GM21619 (cell line): Measurements from ENCODE around the gene RALGPS1.

Experiments used
- ATAC-seq: cut with Tn5 transposase; IDR thresholded peaks from one replicate; pipeline ENCODE4 v1.9.1; 2021; ENCODE audit not compliant: unreplicated experiment

RALGPS1 gene

DNA sequence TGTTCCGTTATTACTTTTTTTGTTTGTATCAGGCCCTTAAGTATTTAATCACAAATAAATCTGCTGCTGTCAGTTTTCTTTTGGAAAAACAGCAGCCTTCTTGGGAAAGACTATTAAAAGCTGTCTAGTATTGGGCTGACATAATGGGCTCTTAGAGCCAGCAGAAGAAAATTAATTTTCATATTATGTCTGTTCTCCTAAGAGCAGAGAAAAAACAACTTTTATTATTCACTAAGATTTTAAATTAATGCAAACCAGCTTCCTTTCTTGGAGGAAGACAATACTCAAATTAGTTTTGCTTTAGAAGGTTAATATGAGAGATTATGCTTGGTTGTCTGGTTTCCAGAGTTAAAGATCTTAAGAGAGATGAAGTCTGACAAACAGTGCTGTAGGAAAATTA, 319.4 kb downstream of the RALGPS1 start:
- ATAC-seq = no peak

DNA sequence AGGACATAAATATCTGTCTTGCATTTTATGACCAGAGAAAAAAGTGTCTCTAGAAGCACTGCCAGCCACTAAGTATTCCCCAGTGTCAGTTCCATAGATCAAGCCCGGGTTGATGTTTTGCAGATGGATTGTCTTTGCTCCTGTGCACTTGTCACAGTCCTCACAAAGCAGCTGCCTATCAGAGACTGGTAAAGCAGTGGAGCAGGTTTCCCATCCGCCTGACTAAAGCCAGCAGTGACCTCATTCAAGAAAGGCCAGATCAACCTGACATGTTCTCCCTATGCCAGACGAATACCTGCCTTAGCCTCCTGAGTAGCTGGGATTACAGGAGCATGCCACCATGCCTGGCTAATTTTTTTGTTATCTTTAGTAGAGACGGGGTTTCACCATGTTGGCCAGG, 323.2 kb downstream of the RALGPS1 start:
- ATAC-seq = no peak

DNA sequence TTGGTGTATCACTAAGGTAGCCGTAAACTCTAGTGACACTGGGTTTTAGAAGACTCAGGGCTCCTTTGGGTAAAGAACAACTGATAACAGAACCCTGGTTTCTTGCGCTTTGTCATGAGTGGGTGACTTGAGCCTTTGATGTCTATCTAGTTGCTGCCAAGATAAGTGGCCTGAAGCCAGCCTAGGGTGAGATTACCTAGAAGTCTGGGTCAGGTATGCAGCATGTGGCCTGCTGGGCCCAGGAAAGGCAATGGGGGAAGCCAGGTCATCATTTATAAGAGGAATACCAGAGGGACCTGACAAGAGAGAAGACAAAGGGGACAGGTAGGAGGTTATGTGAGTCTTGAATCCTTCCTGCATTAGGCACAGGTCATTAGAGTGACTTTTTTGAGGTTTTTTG, 326.8 kb downstream of the RALGPS1 start:
- no peak for ATAC-seq

DNA sequence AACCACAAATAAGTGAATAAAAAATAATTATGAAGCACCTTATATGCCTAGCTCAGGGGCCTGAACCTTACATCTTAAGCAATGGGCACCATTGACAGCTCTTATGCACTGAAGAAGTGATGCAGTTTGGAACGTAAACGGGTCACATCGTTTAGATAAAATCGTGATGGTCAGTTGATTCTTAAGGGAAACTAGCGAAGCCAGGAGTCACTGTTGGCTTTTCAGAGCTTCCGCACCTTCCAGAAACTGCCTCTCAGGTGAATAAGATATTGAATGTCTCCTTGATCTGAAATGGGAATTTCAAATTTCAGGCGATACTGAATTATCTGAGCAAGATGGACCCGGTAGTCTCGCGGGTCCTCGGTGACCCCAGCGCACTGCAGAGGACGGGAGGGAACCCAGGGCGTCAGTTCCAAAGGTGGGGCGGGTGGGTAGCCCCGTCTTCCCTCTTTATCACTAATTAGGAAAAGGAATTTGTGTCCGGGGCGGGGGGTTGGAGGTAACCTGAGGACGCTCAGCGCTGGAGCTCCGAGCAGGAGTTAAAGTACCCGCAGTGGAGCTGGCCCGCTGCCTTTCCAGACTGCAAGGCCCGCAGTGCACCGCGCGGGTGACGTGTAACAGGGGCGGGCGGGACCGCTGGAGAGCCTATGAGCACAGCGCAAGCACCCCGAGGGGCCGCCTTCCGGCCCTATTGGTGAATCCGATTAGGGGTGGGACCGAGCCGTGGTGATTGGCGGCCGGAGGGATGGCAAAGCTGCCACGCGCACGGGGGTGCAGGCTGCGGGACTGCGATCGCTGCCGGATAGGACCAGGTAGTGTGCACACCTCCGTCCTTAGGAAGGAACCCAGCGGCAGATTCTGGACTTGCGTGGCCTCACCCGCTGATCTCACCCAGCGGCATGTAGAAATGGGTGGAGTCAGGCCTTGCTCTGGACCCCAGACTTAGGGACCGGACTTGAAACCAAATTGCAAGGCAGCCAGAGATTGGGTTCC, 330.3 kb downstream of the RALGPS1 start:
- peak; percentile 100 for ATAC-seq

DNA sequence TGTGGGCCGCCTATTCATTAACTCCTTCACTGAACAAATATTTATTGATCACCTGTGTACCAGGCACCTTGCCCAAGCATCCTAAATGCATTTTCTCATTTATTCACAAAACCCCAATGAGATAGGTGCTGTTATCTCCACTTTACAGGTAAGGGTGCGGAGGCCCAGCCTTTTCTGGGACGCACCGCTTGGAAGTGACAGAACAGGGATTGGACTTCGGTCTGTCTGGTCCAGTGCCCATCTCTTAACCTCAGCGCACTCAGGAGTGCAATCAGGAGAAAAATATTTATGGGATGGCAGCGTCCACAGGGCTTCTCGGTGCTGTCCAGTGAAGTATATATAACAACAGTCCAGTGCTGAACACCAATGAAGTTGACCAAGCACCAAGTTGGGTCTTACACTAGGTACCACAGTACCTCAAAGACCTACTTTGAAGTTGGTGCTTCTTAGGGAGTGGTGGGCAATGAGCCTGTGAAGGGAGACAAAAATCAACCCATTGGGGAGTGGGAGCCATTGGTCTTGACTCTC, 331.1 kb downstream of the RALGPS1 start:
- ATAC-seq = no peak

DNA sequence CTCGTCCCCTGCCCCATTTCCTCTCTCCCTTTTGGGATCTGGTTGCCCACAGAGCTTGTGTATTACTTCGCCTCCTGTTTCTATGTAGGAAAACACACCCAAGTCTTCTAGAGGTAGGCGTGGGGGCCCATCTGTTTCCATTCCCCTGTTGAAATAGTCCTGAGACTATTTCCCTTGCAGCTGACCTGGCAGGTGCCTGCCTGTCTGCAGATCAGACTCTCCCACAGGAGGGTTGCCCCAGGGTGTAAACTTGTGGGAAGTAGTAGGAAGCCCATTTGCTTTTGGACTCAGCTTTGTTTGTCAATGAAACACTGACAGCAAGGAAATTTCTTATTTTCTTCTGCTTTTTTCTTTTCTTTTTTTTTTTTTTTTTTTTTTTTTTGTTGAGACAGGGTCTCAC, 333.7 kb downstream of the RALGPS1 start:
- no peak for ATAC-seq

DNA sequence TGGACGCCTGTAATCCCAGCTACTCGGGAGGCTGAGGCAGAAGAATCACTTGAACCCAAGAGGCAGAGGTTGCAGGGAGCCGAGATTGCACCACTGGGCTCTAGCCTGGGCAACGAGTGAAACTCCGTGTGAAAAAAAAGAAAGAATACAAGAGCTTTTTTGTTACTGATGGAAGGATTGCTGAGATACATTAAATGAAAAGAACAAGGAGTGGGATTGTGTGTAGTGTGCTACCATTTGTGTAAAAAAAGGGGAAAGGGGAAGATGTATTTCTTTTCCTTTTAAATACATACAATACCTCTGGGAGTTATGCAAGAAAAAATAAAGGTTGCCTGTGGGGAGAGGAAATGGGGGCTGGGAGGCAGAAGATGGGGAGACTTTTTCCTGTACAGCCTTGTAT, 335.3 kb downstream of the RALGPS1 start:
- no peak for ATAC-seq

DNA sequence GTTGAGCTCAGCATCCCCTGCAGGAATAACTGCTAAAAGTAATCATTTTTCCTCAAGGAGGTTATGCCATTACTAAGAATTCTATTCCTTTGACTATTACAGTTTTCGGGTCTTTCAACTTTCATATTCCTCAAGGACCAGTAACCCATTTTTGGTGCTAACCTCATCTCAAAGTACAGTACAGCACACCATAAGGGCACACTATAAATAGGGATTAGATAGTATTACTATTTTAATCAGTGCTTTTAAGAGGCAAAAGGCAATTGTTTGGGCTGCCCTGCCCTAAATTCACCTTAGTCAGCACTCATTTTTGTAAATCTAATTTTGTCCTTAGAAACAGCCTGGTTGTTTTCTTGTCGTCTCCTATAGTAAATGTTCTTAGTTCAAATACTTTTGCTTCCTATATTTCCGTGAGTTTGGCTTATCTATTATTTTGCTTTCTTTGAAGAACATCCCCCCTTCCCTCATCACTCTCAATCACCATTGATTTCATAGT, 336.4 kb downstream of the RALGPS1 start:
- no peak for ATAC-seq

DNA sequence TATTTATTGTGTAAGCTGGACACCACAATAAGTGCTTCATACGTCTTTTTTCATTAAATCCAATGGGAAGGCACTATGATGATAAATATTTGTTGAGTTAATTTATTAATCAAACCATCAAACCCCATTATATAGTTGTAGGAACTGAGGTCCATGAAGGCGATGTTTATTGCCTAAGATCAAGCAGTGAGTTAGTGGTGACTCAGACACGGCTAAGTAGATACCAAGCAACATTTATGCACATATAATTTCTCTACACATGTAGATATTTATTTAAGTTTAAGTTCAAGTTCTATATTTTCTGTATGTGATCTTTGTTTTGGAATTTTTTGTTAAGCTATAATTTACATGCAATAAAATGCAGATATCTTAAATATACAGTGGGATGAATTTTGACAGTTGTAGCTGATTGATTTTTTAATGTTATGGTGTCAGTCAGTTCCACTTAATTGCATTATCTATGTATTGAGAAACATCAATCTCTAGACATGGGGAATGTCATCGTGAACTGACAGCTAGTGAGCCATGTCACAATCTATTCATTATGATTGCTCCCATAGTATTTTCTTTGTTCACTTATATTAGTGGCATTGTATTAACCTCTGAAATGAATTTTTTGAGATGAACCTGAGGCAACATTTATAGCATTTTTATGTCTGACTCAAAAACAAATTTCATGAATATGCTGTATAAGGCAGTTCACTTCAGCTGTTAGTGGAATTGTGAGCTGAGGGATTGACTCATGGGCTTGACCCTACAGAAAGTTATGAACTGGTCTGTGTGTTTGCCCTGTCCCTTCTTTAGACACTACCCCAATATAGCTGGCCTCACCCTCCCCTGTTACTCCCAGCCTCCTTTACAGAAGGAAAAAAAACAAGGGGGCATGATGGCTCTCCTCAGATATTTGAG, 338.1 kb downstream of the RALGPS1 start:
- no peak for ATAC-seq

DNA sequence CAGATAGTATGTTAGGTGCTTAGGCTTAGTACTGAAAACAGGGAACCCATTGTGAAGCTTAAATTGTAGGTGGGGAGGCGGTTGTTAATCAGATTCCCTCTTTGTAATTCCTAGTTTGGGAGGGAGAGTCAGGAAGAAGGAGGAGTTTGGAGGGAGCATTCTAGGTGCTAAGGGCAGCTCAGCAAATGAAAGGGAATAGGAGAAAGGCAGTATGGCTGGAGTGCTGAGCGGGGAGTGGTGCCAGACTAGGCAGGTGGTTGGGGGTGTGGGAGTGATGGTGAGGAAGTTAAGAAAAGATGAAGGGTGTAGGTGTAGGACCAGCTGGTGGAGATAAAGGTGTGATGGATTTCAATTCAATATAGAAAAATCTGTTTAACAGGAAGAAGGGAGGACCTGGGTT, 338.9 kb downstream of the RALGPS1 start:
- no peak for ATAC-seq

DNA sequence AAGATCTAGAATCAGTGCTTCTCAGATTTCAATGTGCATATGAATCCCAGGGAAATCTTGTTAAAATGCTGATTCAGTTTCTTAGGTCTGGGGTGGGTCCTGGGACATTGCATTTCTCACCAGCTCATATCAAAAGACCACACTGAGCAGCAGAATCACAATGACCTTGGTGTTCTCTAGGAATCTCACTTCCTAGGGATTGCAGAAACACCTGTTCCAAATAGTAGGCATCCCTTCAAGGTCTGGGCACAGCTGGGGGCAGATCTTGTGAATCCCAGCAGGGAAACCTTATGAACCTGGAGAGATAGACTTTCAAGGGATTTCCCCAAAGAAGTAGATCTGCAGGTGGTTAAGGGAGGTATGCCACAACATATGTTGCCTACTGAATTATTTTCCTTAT, 341.1 kb downstream of the RALGPS1 start:
- ATAC-seq = no peak

DNA sequence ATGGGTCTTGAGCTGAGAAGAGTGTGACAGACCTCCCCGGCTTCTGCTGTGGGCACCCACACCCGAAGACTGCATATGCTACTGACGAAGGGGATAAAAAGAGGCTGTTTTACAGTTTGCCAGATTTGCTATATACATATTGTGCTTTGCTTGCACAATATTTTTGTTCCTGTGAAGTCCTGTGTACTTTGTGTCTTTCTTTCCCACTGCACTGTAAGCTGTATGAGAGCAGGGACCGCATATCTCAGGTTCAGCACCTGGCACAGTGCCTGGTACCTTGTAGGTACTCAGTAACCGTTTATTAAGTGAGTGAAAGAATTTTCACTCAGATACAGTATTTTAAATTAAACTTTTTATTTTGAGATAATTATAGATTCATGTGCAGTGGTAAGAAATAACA, 341.7 kb downstream of the RALGPS1 start:
- ATAC-seq = no peak

DNA sequence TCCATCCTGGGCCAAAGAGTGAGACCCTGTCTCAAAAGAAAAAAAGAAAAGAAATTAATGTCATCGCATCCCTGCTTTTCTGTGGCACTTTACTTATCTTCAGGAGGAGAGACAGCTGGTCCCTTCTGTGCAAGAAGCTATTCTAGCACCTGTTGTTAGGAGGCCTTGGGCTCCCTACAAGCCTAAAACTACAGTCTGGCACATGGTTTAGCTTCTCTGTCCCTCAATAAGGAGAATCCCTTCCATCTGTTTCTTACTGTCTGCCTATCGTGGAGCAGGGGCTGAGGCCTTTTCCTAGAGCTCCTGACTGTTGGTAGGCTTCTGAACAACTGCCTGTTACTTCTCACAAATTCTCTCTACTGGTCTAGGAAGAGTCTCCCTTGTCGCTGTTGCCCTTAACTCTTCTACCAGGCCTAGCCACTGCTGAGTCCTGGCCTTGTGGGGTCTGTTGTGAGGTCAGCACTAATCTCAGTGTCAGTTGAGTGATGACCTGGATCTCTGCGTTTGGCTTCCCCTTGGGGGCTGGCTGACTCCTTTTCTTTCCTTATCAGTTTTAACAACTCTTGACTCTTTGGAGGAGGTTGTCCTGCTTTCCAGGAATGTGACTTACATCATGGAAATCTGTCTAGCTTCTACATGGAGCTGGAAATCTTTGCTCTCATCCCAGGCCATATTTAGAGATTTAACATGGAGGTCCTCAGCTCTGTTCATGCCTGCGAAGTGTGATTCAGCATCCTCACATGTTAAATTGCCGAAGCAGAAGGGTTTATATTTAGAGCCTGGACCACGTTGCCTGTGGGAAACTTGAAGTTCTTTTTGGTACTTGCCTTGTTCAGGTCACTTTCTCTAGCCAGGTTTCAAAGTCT, 344.3 kb downstream of the RALGPS1 start:
- ATAC-seq = no peak

DNA sequence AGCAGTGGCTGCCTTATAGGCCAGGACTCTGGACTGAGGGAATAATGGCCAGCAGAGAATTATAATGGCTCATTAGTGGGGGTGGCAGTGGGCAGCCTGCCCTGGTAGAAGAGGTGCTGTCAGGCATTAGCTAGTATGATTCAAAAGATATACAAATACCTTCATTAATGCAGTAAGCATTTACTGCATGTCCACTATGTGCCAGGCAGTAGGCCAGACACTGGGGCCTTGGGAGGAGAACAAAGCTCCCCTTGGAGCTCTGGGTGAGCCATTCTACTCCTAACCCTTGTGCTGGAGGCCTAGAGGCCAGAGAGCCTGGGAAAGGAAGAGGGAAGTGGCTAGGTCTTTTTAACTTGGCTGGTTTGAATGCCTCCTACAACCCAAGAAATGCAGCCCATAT, 348.0 kb downstream of the RALGPS1 start:
- no peak for ATAC-seq

DNA sequence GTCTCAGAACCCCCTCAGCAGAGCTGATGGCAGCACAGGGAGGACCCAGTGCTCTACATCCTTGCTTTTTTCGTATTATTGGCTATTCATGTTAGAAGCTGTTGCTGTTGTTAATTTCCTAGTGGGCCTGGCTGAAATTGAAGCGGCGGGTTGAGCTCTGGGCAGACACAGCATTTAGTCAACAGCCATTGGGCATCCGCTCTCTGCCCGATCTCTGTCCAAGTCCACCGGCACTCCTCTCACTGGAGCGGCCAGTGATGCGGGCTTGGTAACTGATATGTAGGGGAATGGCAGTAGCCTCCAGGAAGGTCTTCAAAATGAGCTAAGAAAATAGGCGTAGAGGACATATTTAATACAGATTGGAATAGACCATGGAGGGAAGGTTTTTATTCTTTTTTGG, 348.7 kb downstream of the RALGPS1 start:
- no peak for ATAC-seq

DNA sequence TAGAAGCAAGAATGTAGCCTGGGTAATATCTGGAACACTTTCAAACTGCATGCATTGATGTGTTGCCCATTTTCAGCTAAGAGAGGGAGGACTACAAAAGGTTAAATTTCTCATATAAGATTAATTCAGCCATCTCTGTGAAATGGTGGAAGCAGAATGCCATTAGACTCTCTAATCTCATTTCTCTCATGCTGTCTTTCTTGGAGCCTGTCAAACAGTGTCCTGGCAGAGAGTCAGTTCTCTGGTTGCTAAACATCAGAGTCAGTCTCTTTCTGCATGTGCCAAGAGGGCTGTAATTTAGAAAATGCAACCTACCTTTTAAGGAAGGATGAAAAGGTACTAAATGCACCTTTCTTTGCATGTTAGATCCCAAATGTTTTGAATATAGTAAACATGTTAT, 349.1 kb downstream of the RALGPS1 start:
- no peak for ATAC-seq

DNA sequence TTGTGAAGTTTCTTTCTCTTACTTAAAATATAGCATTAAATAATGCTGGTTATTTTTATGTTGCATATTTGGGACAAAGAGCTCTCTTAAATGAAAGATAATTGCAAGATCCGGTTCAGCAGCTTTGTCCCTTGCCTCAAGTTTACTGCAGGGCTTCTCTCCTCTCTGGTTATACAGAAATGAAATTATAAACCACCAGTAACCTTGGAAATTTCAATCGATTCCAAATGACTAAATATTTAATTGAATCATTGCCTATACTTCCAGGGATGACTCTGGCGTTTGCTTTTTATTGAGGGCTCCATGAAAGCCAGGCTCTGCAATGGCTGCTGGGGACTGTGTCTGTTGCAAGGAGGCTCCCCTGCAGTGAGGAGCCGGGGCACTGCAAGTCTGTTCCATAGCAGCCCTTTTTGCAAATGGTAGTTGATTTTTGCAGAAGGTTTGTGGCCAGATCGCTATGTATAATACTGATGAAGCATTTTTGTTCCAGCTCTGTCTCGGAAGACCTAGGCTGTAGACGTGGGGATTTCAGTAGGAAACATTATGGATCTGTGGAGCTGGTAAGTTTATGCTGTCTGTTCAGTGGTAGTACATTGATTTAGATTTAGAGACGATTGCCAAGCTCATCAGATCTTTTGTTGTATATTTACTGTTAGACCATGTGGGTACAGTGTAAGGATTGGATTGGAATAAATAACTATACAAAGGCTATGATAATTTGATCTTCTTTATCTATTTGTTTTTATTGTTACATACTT, 350.1 kb downstream of the RALGPS1 start, which contains the start of gene GARNL3:
TSS of gene GARNL3 (plus strand) at position 313 of the 758 bp plus-strand sequence. CDS start at position 417, 104 bp downstream.
- ATAC-seq = no peak

DNA sequence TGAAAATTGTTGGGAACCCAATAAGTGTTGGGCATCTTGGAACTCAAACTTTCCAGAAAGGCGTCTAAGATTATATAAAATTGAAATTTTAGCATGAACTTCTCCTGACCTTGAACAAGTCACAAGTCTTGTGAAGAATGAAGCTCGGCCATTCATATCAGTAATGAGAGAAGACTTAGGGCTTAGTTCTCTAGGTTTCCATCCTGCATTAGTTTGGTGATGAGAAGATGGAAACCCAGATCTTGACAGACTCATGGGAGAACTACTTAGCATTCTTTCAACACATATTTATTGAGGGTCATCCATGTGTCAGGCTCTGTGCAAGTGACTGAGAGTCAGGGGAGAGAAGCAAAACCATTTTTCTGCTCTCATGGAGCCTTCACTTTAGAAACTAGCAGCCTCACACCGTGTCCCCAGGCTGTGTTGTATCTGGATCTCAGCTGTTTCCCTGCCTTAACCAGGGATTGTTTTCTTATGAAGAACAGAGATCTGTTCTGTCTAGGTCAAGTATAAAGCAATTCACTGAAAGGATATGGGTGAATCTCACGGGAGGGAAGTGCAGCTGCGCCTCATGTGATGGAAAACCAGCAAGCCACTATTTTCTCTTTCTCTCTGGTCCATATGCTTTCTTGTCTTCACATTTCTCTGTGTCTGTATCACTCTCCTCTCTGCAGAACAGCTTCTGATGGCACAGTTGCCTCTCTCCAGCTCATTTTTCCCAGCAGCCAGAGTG, 353.4 kb downstream of the RALGPS1 start:
- no peak for ATAC-seq

DNA sequence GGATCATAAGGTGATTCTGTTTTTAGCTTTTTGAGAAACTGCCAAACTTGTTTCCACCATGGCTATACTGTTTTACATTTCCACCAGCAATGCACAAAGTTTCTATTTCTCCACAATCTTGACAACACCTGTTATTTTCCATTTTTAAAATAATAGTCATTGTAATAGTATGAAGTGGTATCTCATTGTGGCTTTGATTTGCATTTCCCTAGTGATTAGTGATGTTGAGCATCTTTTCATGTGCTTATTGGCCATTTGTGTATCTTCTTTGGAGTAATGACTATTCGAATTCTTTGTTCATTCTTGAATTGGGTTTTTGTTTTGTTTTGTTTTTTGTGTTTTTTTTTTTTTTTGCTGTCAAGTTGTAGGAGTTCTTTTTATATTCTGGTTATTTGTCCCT, 354.9 kb downstream of the RALGPS1 start:
- no peak for ATAC-seq
